HG02588 (cell line): ENCODE data around the gene PDZRN4.

Experiments
- ATAC-seq: cut with Tn5 transposase; IDR thresholded peaks from one replicate; pipeline ENCODE4 v1.9.1; 2021; ENCODE audit warnings: mild to moderate bottlenecking, moderate library complexity; ENCODE audit not compliant: unreplicated experiment

Gene PDZRN4

GRCh38 chr12:41442896-41443295 is 254.8 kb downstream of the PDZRN4 start:
- ATAC-seq: no peak

DNA sequence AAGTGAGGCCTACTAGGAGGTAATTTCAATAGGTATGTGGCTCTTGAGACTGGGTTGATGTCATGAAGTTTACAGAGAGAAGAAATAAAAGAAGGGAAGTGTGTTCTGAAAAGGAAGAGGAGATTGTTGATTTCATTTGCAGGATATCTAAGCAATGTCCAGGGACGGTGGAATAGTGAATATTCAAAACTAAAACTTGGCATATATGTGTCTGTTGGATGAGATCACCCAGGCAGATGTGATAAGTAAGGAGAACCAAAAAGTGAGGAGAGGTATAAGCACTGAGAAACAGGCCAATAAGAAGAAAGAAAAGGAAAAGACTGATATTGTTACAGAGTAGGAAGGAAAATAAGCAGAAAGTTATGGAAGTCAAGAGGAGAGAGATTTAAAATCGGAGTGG is 255.6 kb downstream of the PDZRN4 start:
- ATAC-seq: no peak

DNA sequence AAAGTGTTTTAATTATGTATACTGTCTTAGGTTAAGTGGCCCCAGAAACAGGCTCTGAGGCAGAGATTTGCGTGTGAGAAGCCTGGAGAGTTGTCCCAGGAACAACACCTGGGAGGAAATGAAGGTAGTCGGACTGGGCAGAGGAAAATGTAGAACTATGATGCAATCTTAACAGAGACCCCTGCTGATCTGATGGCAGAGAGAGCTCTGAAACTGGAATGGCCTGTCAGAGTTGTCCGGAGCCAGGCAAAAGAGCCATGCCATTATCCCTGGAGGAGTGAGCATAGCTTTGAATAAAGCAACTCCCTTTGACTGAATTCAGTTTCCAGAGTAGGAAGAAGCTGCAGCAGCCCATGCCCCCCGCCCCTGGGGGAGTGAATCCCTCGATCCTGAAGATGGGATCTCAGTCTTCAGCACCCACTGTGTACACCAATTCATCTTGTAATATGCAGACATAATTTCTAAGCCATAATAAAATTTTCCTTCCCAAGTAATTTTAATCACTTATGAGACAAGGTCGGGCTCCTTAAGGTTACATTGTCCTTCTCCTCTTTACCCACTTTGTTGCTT is 264.8 kb downstream of the PDZRN4 start:
- no peak for ATAC-seq

DNA sequence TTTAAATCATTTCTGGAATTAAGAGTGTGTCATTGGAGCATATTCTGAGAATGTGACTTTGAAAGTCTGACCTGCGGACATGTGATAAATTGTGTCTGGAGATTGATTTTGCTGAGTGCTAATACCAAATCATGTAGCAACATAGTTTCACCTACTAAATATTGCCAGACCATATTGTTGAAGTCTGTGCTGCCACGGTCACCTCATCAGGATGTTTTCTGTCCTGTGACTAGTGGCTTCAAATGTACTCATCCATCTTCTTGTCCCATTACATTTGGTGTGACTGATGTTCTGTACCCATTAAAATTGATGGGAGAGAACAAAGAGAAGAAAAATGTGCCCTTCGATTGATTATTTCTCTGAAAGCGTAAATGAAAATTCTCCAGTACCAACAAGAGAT is 265.3 kb downstream of the PDZRN4 start:
- ATAC-seq: no peak

GRCh38 chr12:41459111-41459905 is 271.2 kb downstream of the PDZRN4 start:
- no peak for ATAC-seq

GRCh38 chr12:41459906-41460214 is 271.7 kb downstream of the PDZRN4 start:
- ATAC-seq: no peak

DNA sequence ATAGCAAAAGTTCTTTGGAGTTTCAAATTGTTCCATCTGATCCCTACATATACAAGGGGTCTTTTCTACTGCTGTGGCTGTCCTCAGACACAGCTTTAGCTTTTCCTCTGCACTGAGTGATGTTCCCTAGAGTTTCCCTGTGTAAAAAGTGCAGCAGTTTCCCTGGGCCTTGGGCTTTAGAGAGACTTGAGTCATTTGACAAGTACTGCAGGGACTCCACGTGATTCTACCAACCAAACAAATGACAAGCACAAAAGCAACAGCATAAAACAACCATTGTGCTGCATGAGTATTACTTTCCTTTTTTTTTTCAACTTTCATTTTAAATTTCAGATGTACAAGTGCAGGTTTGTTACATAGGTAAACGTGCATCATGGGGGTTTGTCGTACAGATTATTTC is 272.8 kb downstream of the PDZRN4 start:
- ATAC-seq: no peak

DNA sequence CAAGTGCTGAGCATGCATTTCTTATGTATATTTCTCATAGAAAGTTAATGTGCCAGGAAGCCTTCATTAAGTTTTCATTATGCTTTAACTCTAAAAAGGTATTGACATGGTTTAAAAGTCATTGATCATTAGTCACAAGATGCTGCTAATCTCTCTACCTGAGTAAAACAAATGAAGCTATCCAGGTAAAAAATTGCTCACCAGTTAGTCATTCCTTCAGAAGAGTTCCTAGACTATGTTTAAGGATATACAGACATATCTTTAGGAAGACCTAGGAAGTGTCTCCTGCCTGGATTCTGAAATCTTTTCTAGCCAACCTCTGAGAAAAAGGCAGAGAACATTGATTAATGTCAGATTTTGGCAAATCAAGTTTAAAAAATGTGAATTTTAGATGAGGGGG is 274.2 kb downstream of the PDZRN4 start:
- ATAC-seq: no peak

DNA sequence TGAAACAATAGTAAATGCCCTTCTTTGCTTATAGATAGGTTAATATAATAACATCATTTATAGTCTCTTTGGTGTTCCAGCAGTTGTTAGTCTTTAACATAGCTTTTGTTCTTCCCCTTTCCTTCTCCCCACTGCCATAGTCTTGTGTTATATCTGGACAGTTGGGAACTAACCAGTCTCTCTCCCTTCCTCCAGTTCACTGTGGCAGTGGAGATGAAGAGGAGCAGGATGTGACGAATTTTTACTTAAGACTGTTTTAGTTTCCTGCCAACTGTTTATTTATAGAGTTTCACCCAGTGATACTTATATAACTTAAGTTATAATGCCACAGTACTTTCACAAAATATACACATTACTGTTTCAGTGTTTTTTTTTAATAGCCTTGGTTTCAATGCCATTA is 277.4 kb downstream of the PDZRN4 start:
- no peak for ATAC-seq

GRCh38 chr12:41466300-41466699 is 278.2 kb downstream of the PDZRN4 start:
- ATAC-seq: no peak

- ATAC-seq: no peak
These were observed 278.7 kb downstream of the PDZRN4 start for GRCh38 chr12:41466802-41467201.

- no peak for ATAC-seq
These were observed 279.6 kb downstream of the PDZRN4 start for GRCh38 chr12:41467591-41468325.

DNA sequence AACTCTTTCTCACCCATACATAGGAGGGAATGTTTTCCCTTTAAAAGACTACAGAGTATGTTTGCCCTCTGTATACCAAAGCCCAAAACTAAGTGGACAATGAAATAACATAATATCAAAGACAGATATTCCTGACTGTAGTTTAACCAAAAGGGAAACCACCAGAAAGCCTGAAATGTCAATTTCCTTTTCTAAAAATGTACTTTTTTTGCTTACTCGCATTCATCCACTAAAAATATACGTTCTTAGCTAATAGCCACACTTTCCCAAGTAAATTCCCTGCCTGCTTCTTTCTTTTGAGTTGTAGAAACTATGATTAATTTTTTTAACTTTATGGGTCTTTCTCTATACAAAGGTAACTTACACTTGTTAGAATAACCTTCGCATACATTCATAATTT is 280.2 kb downstream of the PDZRN4 start:
- no peak for ATAC-seq

DNA sequence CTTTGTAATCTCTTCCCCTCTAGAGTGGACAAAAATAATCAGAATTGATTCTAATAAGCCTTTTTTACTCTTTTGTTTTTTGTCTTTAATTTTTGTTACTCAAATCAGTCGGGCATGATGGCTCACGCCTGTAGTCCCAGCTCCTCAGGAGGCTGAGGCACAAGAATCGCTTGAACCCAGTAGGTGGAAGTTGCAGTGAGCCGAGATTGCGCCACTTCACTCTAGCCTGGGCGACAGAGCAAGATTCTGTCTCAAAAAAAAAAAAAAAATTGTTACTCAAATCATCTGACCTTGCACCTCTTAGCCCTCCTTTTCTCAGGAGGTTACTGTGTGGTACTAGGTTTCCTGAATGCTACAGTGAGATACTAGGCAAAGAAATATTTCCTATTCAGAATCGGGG is 280.6 kb downstream of the PDZRN4 start:
- no peak for ATAC-seq

DNA sequence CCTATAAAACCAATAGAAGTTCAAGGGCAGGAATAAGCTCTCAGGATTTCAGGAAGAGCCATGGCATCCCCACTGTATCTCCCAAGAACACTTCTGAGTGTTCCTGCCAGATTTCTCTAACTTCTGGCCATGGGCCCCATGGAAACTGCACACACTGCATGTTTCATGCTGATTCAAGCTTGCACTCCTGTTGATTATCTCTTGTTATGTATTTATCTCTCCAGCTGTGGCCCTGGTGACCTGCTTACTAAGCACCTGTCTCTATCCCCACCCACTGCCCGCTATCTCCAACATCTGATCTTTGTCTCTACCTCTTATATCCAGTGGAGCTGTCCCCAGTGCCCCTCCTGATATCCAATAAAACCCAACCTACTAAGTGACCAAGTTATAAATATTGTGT is 285.3 kb downstream of the PDZRN4 start:
- ATAC-seq: no peak

GRCh38 chr12:41474001-41474400 is 285.9 kb downstream of the PDZRN4 start:
- ATAC-seq: no peak

GRCh38 chr12:41476499-41477439 is 288.6 kb downstream of the PDZRN4 start:
- no peak for ATAC-seq

DNA sequence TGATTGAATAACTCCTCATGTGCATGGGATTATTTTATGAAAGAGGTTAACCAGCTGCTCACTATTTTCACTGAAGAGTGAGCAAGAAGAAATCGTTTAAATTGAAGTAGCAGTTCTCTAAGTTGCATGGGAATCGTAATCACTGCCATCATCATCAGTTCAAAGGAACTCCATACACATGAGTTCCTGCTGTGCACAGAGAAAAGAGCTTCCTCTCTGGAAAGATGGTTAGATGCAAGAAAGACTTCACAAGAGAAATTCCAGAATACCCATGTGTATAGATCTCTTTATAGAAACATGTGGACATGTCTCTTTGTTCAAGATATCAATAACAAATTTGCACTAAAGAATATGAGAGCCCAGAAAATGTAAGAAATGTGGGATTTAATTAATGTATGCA is 291.3 kb downstream of the PDZRN4 start:
- no peak for ATAC-seq

DNA sequence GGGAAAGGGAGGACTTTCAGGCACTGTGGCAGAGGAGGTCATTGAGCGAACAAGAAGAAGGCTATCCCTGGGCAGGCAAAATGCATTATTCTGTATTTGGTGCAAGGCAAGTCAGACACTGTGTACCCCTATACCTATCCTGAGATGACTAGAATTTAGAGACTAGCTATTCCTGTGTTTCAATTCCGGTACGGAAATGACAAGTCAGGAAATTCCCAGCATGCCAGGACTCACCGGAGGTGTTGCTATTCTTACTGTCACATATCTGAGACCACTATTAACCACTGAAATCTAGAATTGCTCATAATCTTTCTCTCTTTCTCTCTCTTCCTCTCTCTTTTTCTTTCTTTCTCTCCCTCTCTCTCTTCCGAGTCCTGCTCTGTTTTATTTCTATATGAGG is 297.1 kb downstream of the PDZRN4 start:
- no peak for ATAC-seq

DNA sequence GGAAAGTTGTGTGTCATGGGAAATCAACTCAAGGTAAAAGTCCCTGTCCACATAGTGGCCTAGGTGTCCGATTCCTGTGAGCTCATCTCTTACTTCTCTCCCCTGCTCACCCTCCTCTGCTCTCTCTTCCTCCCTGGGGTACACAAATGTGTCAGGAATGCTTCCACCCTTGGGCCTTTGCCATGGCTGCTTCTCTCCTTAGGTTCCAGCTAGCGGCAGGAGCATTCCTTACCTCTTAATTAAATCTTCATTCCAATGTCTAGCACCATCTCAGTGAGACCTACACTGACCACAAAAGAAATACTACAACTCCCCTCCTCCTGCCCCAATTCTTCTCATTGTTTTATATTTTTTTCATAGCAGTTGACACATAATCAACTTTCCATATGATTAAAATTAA is 298.6 kb downstream of the PDZRN4 start:
- ATAC-seq: no peak

GRCh38 chr12:41496009-41496408 is 307.9 kb downstream of the PDZRN4 start:
- ATAC-seq: no peak
